Measurements from ENCODE around the gene RGS13.

RGS13 gene

DNA sequence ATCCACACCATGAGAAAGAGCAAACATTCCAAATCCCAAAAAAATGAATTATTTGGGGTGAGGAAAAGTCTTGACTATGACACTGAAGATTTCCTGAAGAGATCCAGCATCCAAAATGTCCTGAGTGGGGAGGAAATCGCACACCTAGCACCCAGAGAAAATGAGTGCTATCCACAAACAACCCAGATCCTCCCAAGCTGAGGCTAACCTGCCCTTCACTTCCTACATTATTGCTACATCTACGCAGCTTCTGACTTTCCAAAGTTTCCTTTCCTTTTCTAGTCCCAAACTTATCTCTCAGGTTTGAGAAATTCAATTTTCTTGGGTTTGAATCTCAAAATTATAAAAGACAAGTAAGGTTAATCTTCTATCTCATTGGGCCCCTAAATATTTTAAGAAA lies 906 bp upstream of the RGS13 start:
- no peak overlapping the region for H3K23ac ChIP-seq (ENCODE audit: low read depth, low read length, poor library complexity)
- H2BK5ac ChIP-seq (ENCODE audit: low read length) = no peak overlapping the region
- no peak overlapping the region for H3K14ac ChIP-seq (ENCODE audit: low read length)
- no peak overlapping the region for H2AFZ ChIP-seq (ENCODE audit: low read length)
- no peaks in the 10 kb centered on the region for H3K9me3 ChIP-seq (replicated peaks in 1 of 2; ENCODE audit: control insufficient read depth in 2 of 2, insufficient read depth in 1 of 2, low read depth in 1 of 2, low read length in 2 of 2)
- H3K18ac ChIP-seq (ENCODE audit: low read length) = no peak overlapping the region
- peaks cover 4 to 12% of the 10 kb centered on the region in 2 donors for H3K4me1 ChIP-seq (ENCODE audit: control insufficient read depth in 2 of 2, insufficient read depth in 1 of 2, low read depth in 1 of 2, low read length in 2 of 2)
- WGBS, 2 donors (ENCODE audit: extremely low coverage in 2 of 2, insufficient read length in 2 of 2, insufficient replicate concordance in 1 of 2) = no CpG with 5 or more reads among the region's 2 CpGs
- no peak overlapping the region for H3K9ac ChIP-seq (ENCODE audit: low read depth, low read length, poor library complexity)
- no peak overlapping the region for H2BK15ac ChIP-seq (ENCODE audit: low read length)
- no peak overlapping the region for H3K4me2 ChIP-seq (ENCODE audit: insufficient read depth, low read length, poor library complexity, severe bottlenecking)
- H4K8ac ChIP-seq (ENCODE audit: low read depth, low read length) = no peak overlapping the region
- H3K27me3 ChIP-seq (ENCODE audit: control insufficient read depth in 3 of 3, insufficient read depth in 3 of 3, low read depth in 1 of 3, low read length in 3 of 3) = no peaks in the 10 kb centered on the region
- no peaks in the 10 kb centered on the region for H3K36me3 ChIP-seq (replicated peaks in 1 of 2; ENCODE audit: control insufficient read depth in 2 of 2, insufficient read depth in 2 of 2, low read length in 2 of 2)
- no peak overlapping the region for H3K4ac ChIP-seq (ENCODE audit: low read length)
- H4K91ac ChIP-seq (ENCODE audit: low read depth, low read length, poor library complexity) = no peak overlapping the region
- no peak for DNase-seq (ENCODE audit: low spot score)
- no peak overlapping the region for H2BK120ac ChIP-seq (ENCODE audit: low read depth, low read length)
- no peaks in the 10 kb centered on the region for H3K79me1 ChIP-seq (ENCODE audit: low read depth, low read length)
- H2BK12ac ChIP-seq (ENCODE audit: low read length) = no peak overlapping the region
- H2AK5ac ChIP-seq (ENCODE audit: low read depth, low read length) = no peak overlapping the region
- no peak overlapping the region for H3K27ac ChIP-seq (replicated peaks; ENCODE audit: low read length)
- H3K4me3 ChIP-seq (ENCODE audit: low read length in 2 of 2) = no peak overlapping the region

DNA sequence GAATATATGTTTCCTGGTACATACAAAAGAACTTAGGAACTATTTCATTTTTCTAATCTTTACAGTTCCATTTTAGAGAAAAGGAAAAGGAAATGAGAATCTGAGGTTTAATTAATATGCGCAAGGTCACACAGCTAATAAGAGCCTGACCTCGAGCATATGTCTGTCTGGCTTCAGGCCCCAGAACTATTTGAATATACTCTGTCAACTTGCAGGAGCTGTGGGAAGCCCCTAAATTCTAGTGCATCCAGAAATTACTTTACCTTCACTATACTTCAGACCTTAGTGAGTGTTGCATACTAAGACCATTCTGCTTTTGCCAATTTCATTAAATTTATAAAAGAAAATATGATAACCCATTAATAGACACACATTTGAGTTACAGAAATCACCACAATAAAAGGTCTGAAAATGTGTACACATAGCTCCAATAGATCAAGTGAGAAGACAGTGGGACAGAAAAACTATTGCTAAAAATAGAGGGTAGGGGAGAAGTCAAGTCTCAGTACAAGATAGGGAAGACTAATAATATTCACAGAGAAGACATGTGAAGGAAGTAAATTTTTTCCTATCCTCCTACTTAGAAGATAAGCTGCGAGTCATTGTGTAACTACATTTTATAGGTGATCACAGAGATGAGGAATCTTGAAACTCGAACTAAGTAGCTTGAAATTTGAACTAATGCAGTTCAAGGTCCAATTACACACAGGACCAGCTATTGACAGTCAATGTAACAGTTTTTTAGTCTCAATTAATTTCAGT lies 3.8 kb downstream of the RGS13 start:
- no peak overlapping the region for H3K27ac ChIP-seq (replicated peaks; ENCODE audit: low read length)
- no peak overlapping the region for H3K4ac ChIP-seq (ENCODE audit: low read length)
- no peak overlapping the region for H2BK12ac ChIP-seq (ENCODE audit: low read length)
- no peaks in the 10 kb centered on the region for H3K79me1 ChIP-seq (ENCODE audit: low read depth, low read length)
- no peaks in the 10 kb centered on the region for H3K36me3 ChIP-seq (replicated peaks in 1 of 2; ENCODE audit: control insufficient read depth in 2 of 2, insufficient read depth in 2 of 2, low read length in 2 of 2)
- H3K18ac ChIP-seq (ENCODE audit: low read length) = no peak overlapping the region
- no peak overlapping the region for H4K91ac ChIP-seq (ENCODE audit: low read depth, low read length, poor library complexity)
- H3K14ac ChIP-seq (ENCODE audit: low read length) = no peak overlapping the region
- H2BK120ac ChIP-seq (ENCODE audit: low read depth, low read length) = no peak overlapping the region
- no peak overlapping the region for H3K4me2 ChIP-seq (ENCODE audit: insufficient read depth, low read length, poor library complexity, severe bottlenecking)
- no peaks in the 10 kb centered on the region for H3K4me1 ChIP-seq (ENCODE audit: control insufficient read depth in 2 of 2, insufficient read depth in 1 of 2, low read depth in 1 of 2, low read length in 2 of 2)
- no peak overlapping the region for H3K9ac ChIP-seq (ENCODE audit: low read depth, low read length, poor library complexity)
- H3K9me3 ChIP-seq (replicated peaks in 1 of 2; ENCODE audit: control insufficient read depth in 2 of 2, insufficient read depth in 1 of 2, low read depth in 1 of 2, low read length in 2 of 2) = no peaks in the 10 kb centered on the region
- no peak overlapping the region for H4K8ac ChIP-seq (ENCODE audit: low read depth, low read length)
- H2AFZ ChIP-seq (ENCODE audit: low read length) = no peak overlapping the region
- WGBS, 2 donors (ENCODE audit: extremely low coverage in 2 of 2, insufficient read length in 2 of 2, insufficient replicate concordance in 1 of 2) = no CpG with 5 or more reads among the region's 4 CpGs
- no peak overlapping the region for H2BK5ac ChIP-seq (ENCODE audit: low read length)
- H2AK5ac ChIP-seq (ENCODE audit: low read depth, low read length) = no peak overlapping the region
- no peaks in the 10 kb centered on the region for H3K27me3 ChIP-seq (ENCODE audit: control insufficient read depth in 3 of 3, insufficient read depth in 3 of 3, low read depth in 1 of 3, low read length in 3 of 3)
- H2BK15ac ChIP-seq (ENCODE audit: low read length) = no peak overlapping the region
- no peak overlapping the region for H3K4me3 ChIP-seq (ENCODE audit: low read length in 2 of 2)
- no peak for DNase-seq (ENCODE audit: low spot score)
- no peak overlapping the region for H3K23ac ChIP-seq (ENCODE audit: low read depth, low read length, poor library complexity)

DNA sequence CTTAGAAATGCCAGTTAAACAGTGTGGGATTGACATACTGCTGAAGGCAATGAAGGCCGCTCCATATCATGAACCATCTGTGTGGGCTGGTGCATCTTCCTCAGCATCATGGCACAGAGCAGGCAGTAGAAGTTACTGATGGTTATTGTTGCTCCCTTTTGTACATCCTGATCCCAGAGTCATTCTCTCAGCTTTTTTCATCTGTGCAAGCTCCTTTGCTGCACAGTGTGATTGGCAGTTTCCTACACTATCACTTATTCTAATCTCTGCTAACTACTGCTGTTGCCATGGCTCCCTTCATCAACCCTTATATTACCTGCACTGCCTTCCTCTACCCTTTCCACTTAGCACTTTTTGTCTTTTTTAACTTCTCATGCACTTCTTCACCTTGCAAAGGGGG lies 16.2 kb downstream of the RGS13 start:
- WGBS, 2 donors (ENCODE audit: extremely low coverage in 2 of 2, insufficient read length in 2 of 2, insufficient replicate concordance in 1 of 2) = no CpG with 5 or more reads among the region's 1 CpG
- no peak overlapping the region for H3K27ac ChIP-seq (replicated peaks; ENCODE audit: low read length)
- H3K23ac ChIP-seq (ENCODE audit: low read depth, low read length, poor library complexity) = no peak overlapping the region

DNA sequence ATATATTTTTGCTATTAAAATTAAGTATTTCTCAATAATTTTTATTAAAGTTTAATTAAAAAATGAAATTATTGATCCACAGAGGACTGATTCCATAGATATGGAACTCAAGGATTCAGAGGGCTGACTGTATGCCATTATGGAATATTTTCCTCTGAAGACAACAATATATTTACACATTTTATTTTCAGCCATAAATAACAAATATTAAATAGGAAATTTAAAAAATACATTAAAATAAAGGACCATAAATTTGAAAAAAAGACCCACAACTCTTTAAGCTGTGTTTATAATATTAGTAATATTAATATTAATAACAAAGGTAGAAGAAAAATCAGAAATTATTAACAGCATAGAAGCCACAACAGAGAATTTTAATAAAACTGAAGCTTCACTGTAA lies 18.2 kb downstream of the RGS13 start:
- no peak overlapping the region for H2BK15ac ChIP-seq (ENCODE audit: low read length)
- no peak overlapping the region for H3K4ac ChIP-seq (ENCODE audit: low read length)
- no peak overlapping the region for H4K91ac ChIP-seq (ENCODE audit: low read depth, low read length, poor library complexity)
- no peak overlapping the region for H3K14ac ChIP-seq (ENCODE audit: low read length)
- H3K9ac ChIP-seq (ENCODE audit: low read depth, low read length, poor library complexity) = no peak overlapping the region
- no peak overlapping the region for H3K23ac ChIP-seq (ENCODE audit: low read depth, low read length, poor library complexity)
- H2BK120ac ChIP-seq (ENCODE audit: low read depth, low read length) = no peak overlapping the region
- no peak overlapping the region for H3K4me3 ChIP-seq (ENCODE audit: low read length in 2 of 2)
- no peak overlapping the region for H2AK5ac ChIP-seq (ENCODE audit: low read depth, low read length)
- H2AFZ ChIP-seq (ENCODE audit: low read length) = no peak overlapping the region
- DNase-seq (ENCODE audit: low spot score) = no peak
- H3K4me2 ChIP-seq (ENCODE audit: insufficient read depth, low read length, poor library complexity, severe bottlenecking) = no peak overlapping the region
- H3K4me1 ChIP-seq (ENCODE audit: control insufficient read depth in 2 of 2, insufficient read depth in 1 of 2, low read depth in 1 of 2, low read length in 2 of 2) = no peaks in the 10 kb centered on the region
- no peaks in the 10 kb centered on the region for H3K9me3 ChIP-seq (replicated peaks in 1 of 2; ENCODE audit: control insufficient read depth in 2 of 2, insufficient read depth in 1 of 2, low read depth in 1 of 2, low read length in 2 of 2)
- no peaks in the 10 kb centered on the region for H3K27me3 ChIP-seq (ENCODE audit: control insufficient read depth in 3 of 3, insufficient read depth in 3 of 3, low read depth in 1 of 3, low read length in 3 of 3)
- H2BK12ac ChIP-seq (ENCODE audit: low read length) = no peak overlapping the region
- no peaks in the 10 kb centered on the region for H3K79me1 ChIP-seq (ENCODE audit: low read depth, low read length)
- no peak overlapping the region for H4K8ac ChIP-seq (ENCODE audit: low read depth, low read length)
- H3K27ac ChIP-seq (replicated peaks; ENCODE audit: low read length) = no peak overlapping the region
- no peaks in the 10 kb centered on the region for H3K36me3 ChIP-seq (replicated peaks in 1 of 2; ENCODE audit: control insufficient read depth in 2 of 2, insufficient read depth in 2 of 2, low read length in 2 of 2)
- no peak overlapping the region for H3K18ac ChIP-seq (ENCODE audit: low read length)
- no peak overlapping the region for H2BK5ac ChIP-seq (ENCODE audit: low read length)

More for the DNA sequence above, 16.2 kb downstream of the RGS13 start:
- Histone ChIP-seq H2BK5ac (ENCODE audit: low read length) (no peak overlapping the region), H2BK120ac (ENCODE audit: low read depth, low read length) (no peak overlapping the region), H3K14ac (ENCODE audit: low read length) (no peak overlapping the region), H3K4ac (ENCODE audit: low read length) (no peak overlapping the region), H3K4me2 (ENCODE audit: insufficient read depth, low read length, poor library complexity, severe bottlenecking) (no peak overlapping the region), H3K9me3 (replicated peaks in 1 of 2; ENCODE audit: control insufficient read depth in 2 of 2, insufficient read depth in 1 of 2, low read depth in 1 of 2, low read length in 2 of 2) (no peaks in the 10 kb centered on the region), H4K91ac (ENCODE audit: low read depth, low read length, poor library complexity) (no peak overlapping the region), H2AFZ (ENCODE audit: low read length) (no peak overlapping the region), H3K36me3 (replicated peaks in 1 of 2; ENCODE audit: control insufficient read depth in 2 of 2, insufficient read depth in 2 of 2, low read length in 2 of 2) (no peaks in the 10 kb centered on the region), H3K79me1 (ENCODE audit: low read depth, low read length) (no peaks in the 10 kb centered on the region), H4K8ac (ENCODE audit: low read depth, low read length) (no peak overlapping the region), H3K9ac (ENCODE audit: low read depth, low read length, poor library complexity) (no peak overlapping the region), H2BK12ac (ENCODE audit: low read length) (no peak overlapping the region), H2AK5ac (ENCODE audit: low read depth, low read length) (no peak overlapping the region), H2BK15ac (ENCODE audit: low read length) (no peak overlapping the region), H3K4me1 (ENCODE audit: control insufficient read depth in 2 of 2, insufficient read depth in 1 of 2, low read depth in 1 of 2, low read length in 2 of 2) (no peaks in the 10 kb centered on the region), H3K27me3 (ENCODE audit: control insufficient read depth in 3 of 3, insufficient read depth in 3 of 3, low read depth in 1 of 3, low read length in 3 of 3) (no peaks in the 10 kb centered on the region), H3K18ac (ENCODE audit: low read length) (no peak overlapping the region), H3K4me3 (ENCODE audit: low read length in 2 of 2) (no peak overlapping the region)
- no peak for DNase-seq (ENCODE audit: low spot score)

Data from neuronal stem cell (in vitro differentiated cells).